Measurements from ENCODE around the gene LCE1F. TPM values are rescaled to one million over a fixed set of nuclear protein-coding genes. Genes with fewer than 3 reads are reported as not detected.

LCE1F gene
- total RNA-seq, 1 experiment from 2014 or later = not detected

DNA sequence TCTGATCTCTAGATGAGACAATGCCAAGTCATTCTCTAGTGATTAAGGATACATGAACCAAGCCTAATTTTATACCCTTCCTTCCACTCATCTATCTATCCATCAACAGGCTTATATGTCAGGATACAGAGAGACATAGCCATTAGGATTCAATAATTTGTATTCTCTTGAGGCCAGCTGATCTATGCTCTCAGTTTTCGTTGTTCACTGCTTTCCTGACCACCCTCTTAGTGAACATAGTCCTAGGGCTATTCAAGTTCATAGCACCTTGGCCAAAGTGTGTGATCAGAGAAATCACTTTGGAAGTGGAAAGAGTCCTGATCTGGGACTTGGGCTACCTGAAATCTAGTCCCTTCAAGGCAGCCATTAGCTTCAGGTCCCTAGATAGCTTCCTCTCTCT is 21.4 kb upstream of the LCE1F start:
- no peaks in the 10 kb centered on the region for H3K9me3 Mint-ChIP-seq (ENCODE audit: unreplicated experiment)
- intact Hi-C loops (cut with micrococcal nuclease; ENCODE audit: unreplicated experiment) = no loop called here

DNA sequence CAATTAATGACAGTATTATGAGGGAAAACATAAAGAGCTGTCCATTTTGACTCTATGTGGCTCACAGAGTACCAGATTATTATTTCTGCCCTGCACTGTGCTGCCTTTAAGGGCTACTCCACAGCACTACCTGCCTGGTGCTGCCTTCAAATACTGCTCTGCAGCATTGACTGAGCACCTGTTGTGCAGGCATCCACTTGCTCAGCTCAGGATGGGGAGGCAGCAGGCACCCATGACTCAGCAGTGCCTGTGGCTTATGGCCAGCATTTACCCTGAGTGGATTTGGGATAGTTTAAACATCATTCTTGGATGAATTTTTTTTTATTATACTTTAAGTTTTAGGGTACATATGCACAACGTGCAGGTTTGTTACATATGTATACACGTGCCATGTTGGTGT is 18.1 kb upstream of the LCE1F start:
- Histone ChIP-seq H3K9me3 (no peaks in the 10 kb centered on the region), H3K4me1 (no peaks in the 10 kb centered on the region), H3K4me3 (ENCODE audit: low read depth, low read length) (no peak overlapping the region), H3K36me3 (ENCODE audit: control insufficient read depth, insufficient read depth, low read length) (no peaks in the 10 kb centered on the region), H3K27me3 (replicated peaks; ENCODE audit: control insufficient read depth, insufficient read depth, low read length) (no peaks in the 10 kb centered on the region)
- TF ChIP-seq, protein P1, sequence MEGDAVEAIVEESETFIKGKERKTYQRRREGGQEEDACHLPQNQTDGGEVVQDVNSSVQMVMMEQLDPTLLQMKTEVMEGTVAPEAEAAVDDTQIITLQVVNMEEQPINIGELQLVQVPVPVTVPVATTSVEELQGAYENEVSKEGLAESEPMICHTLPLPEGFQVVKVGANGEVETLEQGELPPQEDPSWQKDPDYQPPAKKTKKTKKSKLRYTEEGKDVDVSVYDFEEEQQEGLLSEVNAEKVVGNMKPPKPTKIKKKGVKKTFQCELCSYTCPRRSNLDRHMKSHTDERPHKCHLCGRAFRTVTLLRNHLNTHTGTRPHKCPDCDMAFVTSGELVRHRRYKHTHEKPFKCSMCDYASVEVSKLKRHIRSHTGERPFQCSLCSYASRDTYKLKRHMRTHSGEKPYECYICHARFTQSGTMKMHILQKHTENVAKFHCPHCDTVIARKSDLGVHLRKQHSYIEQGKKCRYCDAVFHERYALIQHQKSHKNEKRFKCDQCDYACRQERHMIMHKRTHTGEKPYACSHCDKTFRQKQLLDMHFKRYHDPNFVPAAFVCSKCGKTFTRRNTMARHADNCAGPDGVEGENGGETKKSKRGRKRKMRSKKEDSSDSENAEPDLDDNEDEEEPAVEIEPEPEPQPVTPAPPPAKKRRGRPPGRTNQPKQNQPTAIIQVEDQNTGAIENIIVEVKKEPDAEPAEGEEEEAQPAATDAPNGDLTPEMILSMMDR (IDR thresholded peaks at IDR 0.05; ENCODE audit: insufficient read depth in 1 of 2, low read depth in 1 of 2, low read length in 1 of 2, severe bottlenecking in 1 of 2, unreplicated experiment in 1 of 2) = no peak
- no TSS peak for BruUV-seq (replicated peaks)
- ChIA-PET CTCF (no interaction called here), POLR2A (no interaction called here)
- peaks cover 22% of the 10 kb centered on the region for H3K27me3 Mint-ChIP-seq (ENCODE audit: insufficient read depth, unreplicated experiment)
- no peak for DNase-seq
- H3K36me3 Mint-ChIP-seq (ENCODE audit: insufficient read depth, unreplicated experiment) = no peaks in the 10 kb centered on the region
- H3K4me3 Mint-ChIP-seq (ENCODE audit: unreplicated experiment) = no peak overlapping the region
- no peak overlapping the region for H3K27ac Mint-ChIP-seq (ENCODE audit: unreplicated experiment)
- peaks cover 6% of the 10 kb centered on the region for H3K4me1 Mint-ChIP-seq (ENCODE audit: low read depth, unreplicated experiment)
- intact Hi-C loops (cut with micrococcal nuclease; ENCODE audit: unreplicated experiment) = no loop called here
- H3K9me3 Mint-ChIP-seq (ENCODE audit: unreplicated experiment) = no peaks in the 10 kb centered on the region

More for the DNA sequence above, 21.4 kb upstream of the LCE1F start:
- DNase-seq = no peak
- CTCF ChIA-PET = no interaction called here
- Mint-ChIP-seq H3K27ac (ENCODE audit: unreplicated experiment) (no peak overlapping the region), H3K36me3 (ENCODE audit: insufficient read depth, unreplicated experiment) (no peaks in the 10 kb centered on the region), H3K27me3 (ENCODE audit: insufficient read depth, unreplicated experiment) (peaks cover 14% of the 10 kb centered on the region), H3K4me1 (ENCODE audit: low read depth, unreplicated experiment) (peaks cover 6% of the 10 kb centered on the region), H3K4me3 (ENCODE audit: unreplicated experiment) (no peak overlapping the region)
- TF ChIP-seq, protein P1 (IDR thresholded peaks at IDR 0.05; ENCODE audit: insufficient read depth in 1 of 2, low read depth in 1 of 2, low read length in 1 of 2, severe bottlenecking in 1 of 2, unreplicated experiment in 1 of 2) = no peak
- no peaks in the 10 kb centered on the region for H3K9me3 ChIP-seq
- H3K4me1 ChIP-seq = no peaks in the 10 kb centered on the region
- H3K36me3 ChIP-seq (ENCODE audit: control insufficient read depth, insufficient read depth, low read length) = no peaks in the 10 kb centered on the region
- POLR2A ChIA-PET = no interaction called here
- H3K27me3 ChIP-seq (replicated peaks; ENCODE audit: control insufficient read depth, insufficient read depth, low read length) = no peaks in the 10 kb centered on the region
- no TSS peak for BruUV-seq (replicated peaks)
- no peak overlapping the region for H3K4me3 ChIP-seq (ENCODE audit: low read depth, low read length)

- no peak for DNase-seq
- Mint-ChIP-seq H3K27ac (ENCODE audit: unreplicated experiment) (no peak within 1 kb of the TSS), H3K27me3 (ENCODE audit: insufficient read depth, unreplicated experiment) (peaks cover 18% of the 10 kb centered on the region), H3K4me3 (ENCODE audit: unreplicated experiment) (no peak within 1 kb of the TSS), H3K4me1 (ENCODE audit: low read depth, unreplicated experiment) (no peaks in the 10 kb centered on the region), H3K9me3 (ENCODE audit: unreplicated experiment) (no peaks in the 10 kb centered on the region), H3K36me3 (ENCODE audit: insufficient read depth, unreplicated experiment) (no peaks in the 10 kb centered on the region)
- ChIA-PET POLR2A (no interaction called here), CTCF (no interaction called here)
- BruUV-seq (replicated peaks) = no TSS peak
- no peak within 1 kb of the TSS for H3K4me3 ChIP-seq (ENCODE audit: low read depth, low read length)
- no peaks in the 10 kb centered on the region for H3K9me3 ChIP-seq
- no peaks in the 10 kb centered on the region for H3K4me1 ChIP-seq
- TF ChIP-seq, protein P1 (IDR thresholded peaks at IDR 0.05; ENCODE audit: insufficient read depth in 1 of 2, low read depth in 1 of 2, low read length in 1 of 2, severe bottlenecking in 1 of 2, unreplicated experiment in 1 of 2) = no peak
- H3K27me3 ChIP-seq (replicated peaks; ENCODE audit: control insufficient read depth, insufficient read depth, low read length) = no peaks in the 10 kb centered on the region
- H3K36me3 ChIP-seq (ENCODE audit: control insufficient read depth, insufficient read depth, low read length) = no peaks in the 10 kb centered on the region
- intact Hi-C loops (cut with micrococcal nuclease; ENCODE audit: unreplicated experiment) = no loop called here
Measured at GRCh38 chr1:152757747-152758146, 17.2 kb upstream of the LCE1F start, which contains the start of gene KPRP. Gene KPRP (plus strand): TSS chr1:152758025. CDS start chr1:152759589, 1,564 bp downstream.

Data from Caco-2 (cell line).